Neural progenitor cell (in vitro differentiated cells): ENCODE results near the gene TRABD2B. TPM values are rescaled to one million over a fixed set of nuclear protein-coding genes. Genes with fewer than 3 reads are reported as not detected.

Experiments used
- DNase-seq: peaks from one replicate; pipeline ENCODE4 v3.0.0-alpha.2; 2016; ENCODE audit warnings: low spot score
- H2AFZ ChIP-seq: fragments of 200-600 bp; sonication (generic); replicated peaks from 2 replicates; pipeline ENCODE4 v1.6.1; 2016; ENCODE audit warnings: antibody characterized with exemption
- H3F3A ChIP-seq: fragments of 200-600 bp; sonication (generic); 2 replicates; pipeline ENCODE4 v1.6.1; 2016; ENCODE audit warnings: antibody characterized with exemption, low read depth
- H3K27ac ChIP-seq: fragments of 200-600 bp; sonication (generic); 2 replicates; pipeline ENCODE4 v1.5.1; 2016; ENCODE audit warnings: mild to moderate bottlenecking
- H3K27me3 ChIP-seq: fragments of 200-600 bp; sonication (generic); 2 replicates; pipeline ENCODE4 v1.6.1; 2016; ENCODE audit warnings: mild to moderate bottlenecking, moderate library complexity
- H3K36me3 ChIP-seq: fragments of 200-600 bp; sonication (generic); 2 replicates; pipeline ENCODE4 v1.5.1; 2016
- H3K4me1 ChIP-seq: fragments of 200-600 bp; sonication (generic); 2 replicates; pipeline ENCODE4 v1.6.1; 2016; ENCODE audit warnings: mixed run types
- H3K4me2 ChIP-seq: fragments of 200-600 bp; sonication (generic); 2 replicates; pipeline ENCODE4 v1.6.1; 2016
- H3K4me3 ChIP-seq: fragments of 200-600 bp; sonication (generic); 2 replicates; pipeline ENCODE4 v1.5.1; 2016
- H3K79me2 ChIP-seq: fragments of 200-600 bp; sonication (generic); 2 replicates; pipeline ENCODE4 v1.6.1; 2016; ENCODE audit warnings: low read depth
- H3K9ac ChIP-seq: fragments of 200-600 bp; sonication (generic); 2 replicates; pipeline ENCODE4 v1.6.1; 2016
- H3K9me3 ChIP-seq: fragments of 200-600 bp; sonication (generic); 2 replicates; pipeline ENCODE4 v1.5.1; 2016; ENCODE audit warnings: low read depth
- H4K20me1 ChIP-seq: fragments of 200-600 bp; sonication (generic); 2 replicates; pipeline ENCODE4 v1.6.1; 2016; ENCODE audit warnings: low read depth
- H3K27ac Mint-ChIP-seq: 3 replicates; pipeline ENCODE4 v1.8.0; 2021; ENCODE audit warnings: mixed read lengths
- H3K27me3 Mint-ChIP-seq: 2 replicates; pipeline ENCODE4 v1.8.0; 2022; ENCODE audit warnings: low read depth, mild to moderate bottlenecking, inconsistent platforms, moderate library complexity, mixed read lengths; ENCODE audit not compliant: insufficient read depth
- H3K36me3 Mint-ChIP-seq: 3 replicates; pipeline ENCODE4 v1.8.0; 2021; ENCODE audit warnings: mixed read lengths
- H3K4me1 Mint-ChIP-seq: 3 replicates; pipeline ENCODE4 v1.8.0; 2021; ENCODE audit warnings: mixed read lengths
- H3K4me3 Mint-ChIP-seq: 3 replicates; pipeline ENCODE4 v1.8.0; 2021; ENCODE audit warnings: mild to moderate bottlenecking, moderate library complexity, mixed read lengths
- H3K9me3 Mint-ChIP-seq: 3 replicates; pipeline ENCODE4 v1.8.0; 2020; ENCODE audit warnings: mixed read lengths
- EZH2 ChIP-seq: fragments of 200-600 bp; sonication (generic); IDR thresholded peaks from 2 replicates; pipeline ENCODE4 v1.6.1; 2017; ENCODE audit warnings: antibody characterized with exemption, mild to moderate bottlenecking, moderate library complexity
- EZH2phosphoT487 ChIP-seq: fragments of 200-600 bp; sonication (generic); IDR thresholded peaks from 2 replicates; pipeline ENCODE4 v1.6.1; 2017; ENCODE audit warnings: antibody characterized with exemption
- total RNA-seq: library from RNA; depleted of rRNA; stranded (reverse); fragments of >200 nt; gene quantifications from 2 replicates; pipeline ENCODE4 v1.2.3, GENCODE V29; 2015; ENCODE audit warnings: low replicate concordance
- TF ChIP-seq, protein P1 (sequence below): fragments of 200-600 bp; sonication (generic); IDR thresholded peaks from 2 replicates; pipeline ENCODE4 v1.5.1; 2017; ENCODE audit warnings: antibody characterized with exemption, mild to moderate bottlenecking

Gene TRABD2B
- total RNA-seq, 1 donor from 2014 or later = 0.09 TPM

DNA sequence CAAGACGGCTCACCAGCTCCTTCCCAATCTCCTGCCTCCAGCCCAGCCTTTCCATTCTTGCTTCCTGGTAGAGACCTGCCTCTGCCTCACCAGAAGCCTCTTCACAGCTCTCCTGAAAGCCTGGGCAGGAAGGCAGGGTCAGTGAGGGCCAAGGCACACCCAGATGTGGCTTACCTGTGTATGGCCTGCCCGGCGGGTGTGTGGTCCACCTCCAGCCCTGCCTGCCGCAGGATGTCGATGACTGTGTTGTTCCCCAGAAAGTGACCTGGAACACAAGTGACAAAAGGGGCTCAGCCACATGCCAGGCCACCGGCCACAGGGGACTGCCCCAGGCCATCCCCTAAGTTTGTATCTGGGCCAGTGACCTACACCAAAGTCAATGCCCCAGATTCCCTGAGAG lies 218.9 kb downstream of the TRABD2B start:
- Histone ChIP-seq H3K36me3 (no peaks in the 10 kb centered on the region), H3K79me2 (no peaks in the 10 kb centered on the region), H3K27ac (no peak overlapping the region), H4K20me1 (no peaks in the 10 kb centered on the region), H3K4me3 (no peak overlapping the region), H3F3A (peaks cover 9% of the 10 kb centered on the region), H2AFZ (no peak overlapping the region), H3K4me1 (peaks cover 20% of the 10 kb centered on the region), H3K4me2 (no peak overlapping the region), H3K27me3 (no peaks in the 10 kb centered on the region), H3K9ac (no peak overlapping the region), H3K9me3 (no peaks in the 10 kb centered on the region)
- DNase-seq = no peak
- H3K27me3 Mint-ChIP-seq = peaks cover 2% of the 10 kb centered on the region
- H3K36me3 Mint-ChIP-seq = peaks cover 5% of the 10 kb centered on the region
- H3K4me3 Mint-ChIP-seq = no peak overlapping the region
- H3K27ac Mint-ChIP-seq = no peak overlapping the region
- TF ChIP-seq EZH2phosphoT487 = no peak
- TF ChIP-seq, protein P1, sequence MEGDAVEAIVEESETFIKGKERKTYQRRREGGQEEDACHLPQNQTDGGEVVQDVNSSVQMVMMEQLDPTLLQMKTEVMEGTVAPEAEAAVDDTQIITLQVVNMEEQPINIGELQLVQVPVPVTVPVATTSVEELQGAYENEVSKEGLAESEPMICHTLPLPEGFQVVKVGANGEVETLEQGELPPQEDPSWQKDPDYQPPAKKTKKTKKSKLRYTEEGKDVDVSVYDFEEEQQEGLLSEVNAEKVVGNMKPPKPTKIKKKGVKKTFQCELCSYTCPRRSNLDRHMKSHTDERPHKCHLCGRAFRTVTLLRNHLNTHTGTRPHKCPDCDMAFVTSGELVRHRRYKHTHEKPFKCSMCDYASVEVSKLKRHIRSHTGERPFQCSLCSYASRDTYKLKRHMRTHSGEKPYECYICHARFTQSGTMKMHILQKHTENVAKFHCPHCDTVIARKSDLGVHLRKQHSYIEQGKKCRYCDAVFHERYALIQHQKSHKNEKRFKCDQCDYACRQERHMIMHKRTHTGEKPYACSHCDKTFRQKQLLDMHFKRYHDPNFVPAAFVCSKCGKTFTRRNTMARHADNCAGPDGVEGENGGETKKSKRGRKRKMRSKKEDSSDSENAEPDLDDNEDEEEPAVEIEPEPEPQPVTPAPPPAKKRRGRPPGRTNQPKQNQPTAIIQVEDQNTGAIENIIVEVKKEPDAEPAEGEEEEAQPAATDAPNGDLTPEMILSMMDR = no peak
- no peak for TF ChIP-seq EZH2
- H3K9me3 Mint-ChIP-seq = no peaks in the 10 kb centered on the region
- H3K4me1 Mint-ChIP-seq = peaks cover 15% of the 10 kb centered on the region

DNA sequence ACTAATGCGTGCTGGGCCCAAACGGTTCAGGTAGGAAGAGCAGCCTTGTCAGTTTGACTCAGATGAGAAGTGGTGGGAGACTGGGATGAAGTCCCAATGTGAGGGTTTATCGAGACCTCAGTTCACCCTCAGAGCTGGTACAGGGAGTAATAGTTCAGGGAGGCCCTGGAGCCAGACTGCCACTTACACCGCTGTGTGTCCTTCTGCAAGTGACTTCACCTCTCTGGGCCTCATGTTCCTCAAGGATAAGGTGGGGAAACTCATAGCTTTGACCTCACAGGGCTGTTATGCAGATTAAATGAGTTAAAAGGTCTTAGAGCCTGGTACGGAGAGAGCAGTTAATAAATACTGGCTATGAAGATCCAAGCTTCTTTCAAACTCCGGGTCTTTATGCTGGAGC lies 219.9 kb downstream of the TRABD2B start:
- Mint-ChIP-seq H3K4me1 (peaks cover 15% of the 10 kb centered on the region), H3K9me3 (no peaks in the 10 kb centered on the region), H3K4me3 (no peak overlapping the region), H3K27ac (no peak overlapping the region), H3K27me3 (peaks cover 2% of the 10 kb centered on the region), H3K36me3 (peaks cover 5% of the 10 kb centered on the region)
- TF ChIP-seq EZH2phosphoT487 (no peak), EZH2 (no peak)
- TF ChIP-seq, protein P1 = no peak
- Histone ChIP-seq H3K4me3 (no peak overlapping the region), H3K36me3 (no peaks in the 10 kb centered on the region), H3F3A (peaks cover 9% of the 10 kb centered on the region), H3K9ac (no peak overlapping the region), H3K9me3 (no peaks in the 10 kb centered on the region), H3K4me1 (peaks cover 20% of the 10 kb centered on the region), H3K79me2 (no peaks in the 10 kb centered on the region), H2AFZ (no peak overlapping the region), H3K4me2 (peak overlapping the region; percentile 52), H3K27me3 (no peaks in the 10 kb centered on the region), H4K20me1 (no peaks in the 10 kb centered on the region), H3K27ac (no peak overlapping the region)
- DNase-seq = no peak

DNA sequence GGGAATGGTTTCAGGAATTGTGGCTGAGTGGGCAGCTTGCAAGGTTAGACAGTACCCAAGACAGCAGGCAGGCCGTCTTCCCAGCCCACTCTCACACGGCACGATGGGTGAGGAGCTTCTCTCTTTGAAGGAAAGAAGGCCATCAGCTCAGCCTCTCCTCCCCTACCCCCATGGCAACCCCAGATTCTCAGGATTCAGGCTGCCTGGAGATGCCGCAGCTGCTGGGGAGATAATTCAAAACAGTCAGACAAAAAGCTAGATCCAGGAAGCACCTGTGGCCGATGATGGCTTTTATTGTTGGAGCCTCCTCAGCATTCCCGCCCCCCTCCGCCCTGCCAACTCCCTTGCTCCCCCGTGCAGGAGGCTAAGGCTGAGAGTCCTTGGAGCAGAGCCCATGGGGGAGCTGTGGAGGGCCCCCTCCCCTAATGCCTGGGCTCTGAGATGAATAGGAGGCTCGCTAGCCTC lies 220.5 kb downstream of the TRABD2B start:
- H2AFZ ChIP-seq = peak overlapping the region; percentile 26
- no peak overlapping the region for H3K4me3 Mint-ChIP-seq
- no peaks in the 10 kb centered on the region for H3K27me3 ChIP-seq
- H3K27ac ChIP-seq = no peak overlapping the region
- peaks cover 2% of the 10 kb centered on the region for H3K27me3 Mint-ChIP-seq
- peaks cover 15% of the 10 kb centered on the region for H3K4me1 Mint-ChIP-seq
- H3K9me3 Mint-ChIP-seq = no peaks in the 10 kb centered on the region
- peaks cover 20% of the 10 kb centered on the region for H3K4me1 ChIP-seq
- H3K4me2 ChIP-seq = peak overlapping the region; percentile 52
- no peaks in the 10 kb centered on the region for H4K20me1 ChIP-seq
- peaks cover 5% of the 10 kb centered on the region for H3K36me3 Mint-ChIP-seq
- no peaks in the 10 kb centered on the region for H3K9me3 ChIP-seq
- H3K36me3 ChIP-seq = no peaks in the 10 kb centered on the region
- DNase-seq = peak; percentile 64
- H3F3A ChIP-seq = peaks cover 9% of the 10 kb centered on the region
- peak overlapping the region; percentile 60 for H3K27ac Mint-ChIP-seq
- no peak for TF ChIP-seq EZH2
- no peak for TF ChIP-seq EZH2phosphoT487
- TF ChIP-seq, protein P1 = no peak
- no peak overlapping the region for H3K9ac ChIP-seq
- no peaks in the 10 kb centered on the region for H3K79me2 ChIP-seq
- H3K4me3 ChIP-seq = no peak overlapping the region
